GM21423 (cell line): ENCODE data around the gene SMU1.
"Not testable (repeated sequence)": the region's sequence is repeated elsewhere in the genome, so short reads cannot be mapped to it uniquely, and the experiment has no call there.

Experiments
- ATAC-seq: cut with Tn5 transposase; IDR thresholded peaks from one replicate; pipeline ENCODE4 v1.9.1; 2021; ENCODE audit warnings: mild to moderate bottlenecking, moderate library complexity; ENCODE audit not compliant: unreplicated experiment

SMU1 gene

DNA sequence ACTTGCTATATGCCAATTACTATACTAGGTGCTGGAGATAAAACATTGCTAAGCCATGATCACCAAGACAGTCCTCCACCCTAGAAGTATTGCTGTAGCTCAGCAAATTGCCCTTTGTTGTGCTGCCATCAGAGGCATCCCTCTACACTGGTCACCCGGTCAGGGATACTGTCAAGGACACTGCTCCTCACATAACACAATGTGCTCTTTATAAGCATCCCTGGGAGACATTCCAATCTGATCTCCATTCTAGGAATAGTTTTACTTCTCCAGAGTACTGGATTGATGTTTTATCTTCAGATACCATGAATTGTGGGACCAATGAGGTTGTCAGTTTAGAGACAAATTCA is 61.8 kb downstream of the SMU1 start:
- ATAC-seq, result no peak

DNA sequence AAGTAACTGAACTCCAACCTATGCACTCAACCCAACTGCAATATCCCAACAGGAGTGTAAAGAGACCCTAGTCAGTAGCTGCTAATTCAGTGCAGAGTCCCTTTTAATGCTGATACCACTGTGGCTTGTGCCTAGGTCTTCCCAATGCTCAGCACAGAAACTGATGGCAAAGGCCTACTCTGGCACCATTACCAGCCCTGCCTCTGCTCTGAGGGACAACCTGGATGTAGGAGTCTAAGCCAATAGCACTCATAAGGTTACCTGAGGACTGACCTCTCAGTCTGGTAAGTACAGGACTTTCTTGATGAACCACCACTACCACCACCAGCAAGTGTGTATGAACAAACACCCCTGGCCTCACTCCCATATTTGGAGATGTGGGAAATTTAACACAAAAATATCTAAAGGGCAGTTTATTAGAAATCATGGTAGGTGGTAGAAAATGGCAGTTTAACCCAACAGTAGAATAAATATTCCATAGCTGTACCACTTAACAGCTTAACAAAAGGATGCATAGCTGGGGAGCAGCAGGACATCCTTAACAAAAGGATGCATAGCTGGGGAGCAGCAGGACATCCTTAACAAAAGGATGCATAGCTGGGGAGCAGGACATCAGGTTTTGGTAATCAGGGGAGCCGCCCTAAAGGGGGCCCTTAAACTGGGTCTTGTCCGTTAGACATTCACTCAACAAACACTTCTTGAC is 62.4 kb downstream of the SMU1 start:
- no peak for ATAC-seq

DNA sequence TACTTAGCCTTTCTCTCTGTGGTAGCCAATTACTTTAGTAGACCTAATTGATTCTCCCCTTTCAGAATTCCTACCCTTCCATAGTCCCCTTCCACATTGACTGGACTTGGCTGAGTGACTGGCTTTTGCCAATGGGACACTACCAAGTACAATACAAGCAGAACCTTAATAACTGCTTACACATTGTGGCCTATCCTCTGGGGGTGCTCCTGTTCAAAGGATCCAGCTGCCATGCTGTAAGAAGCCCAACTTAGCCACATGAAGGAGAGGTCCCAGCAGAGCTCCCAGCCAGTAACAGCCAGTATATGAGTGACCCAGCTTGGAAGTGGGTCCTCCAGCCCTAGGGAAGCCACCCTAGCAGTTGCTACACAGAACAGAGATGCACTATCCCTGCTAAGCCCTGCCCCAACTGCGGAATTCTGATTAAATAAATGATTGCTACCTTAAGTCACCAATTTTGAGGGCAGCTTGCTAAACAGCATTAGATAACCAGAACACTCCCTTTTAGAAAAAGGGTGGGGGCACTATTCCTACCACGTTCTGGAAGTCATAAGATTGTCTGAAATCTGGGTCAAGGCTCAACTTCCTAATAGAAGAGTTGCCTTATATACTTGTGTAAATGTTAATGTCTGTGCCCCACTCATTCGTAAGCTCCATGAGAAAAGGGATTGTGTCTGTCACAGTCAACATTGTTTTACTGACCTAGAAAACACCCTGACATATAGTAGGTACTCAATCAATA is 64.0 kb downstream of the SMU1 start:
- no peak for ATAC-seq

DNA sequence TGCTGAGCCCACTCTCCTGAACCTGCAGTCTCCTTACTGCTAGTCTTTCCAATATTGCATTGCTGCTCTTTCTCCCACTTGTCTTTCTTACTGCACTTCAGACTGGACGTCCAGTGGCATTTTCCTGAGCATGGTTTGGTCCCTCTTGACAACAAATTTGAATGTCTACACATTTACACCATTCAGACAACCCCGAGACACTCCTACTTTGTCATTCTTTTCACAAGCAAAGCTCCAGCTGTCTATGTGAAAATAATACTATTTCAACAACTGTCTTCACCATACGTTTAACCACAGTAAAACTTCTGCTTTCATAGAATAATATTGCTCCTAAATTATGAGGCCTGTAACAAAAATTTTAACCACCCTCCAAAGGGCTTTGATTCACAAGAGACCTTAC is 64.6 kb downstream of the SMU1 start:
- no peak for ATAC-seq

DNA sequence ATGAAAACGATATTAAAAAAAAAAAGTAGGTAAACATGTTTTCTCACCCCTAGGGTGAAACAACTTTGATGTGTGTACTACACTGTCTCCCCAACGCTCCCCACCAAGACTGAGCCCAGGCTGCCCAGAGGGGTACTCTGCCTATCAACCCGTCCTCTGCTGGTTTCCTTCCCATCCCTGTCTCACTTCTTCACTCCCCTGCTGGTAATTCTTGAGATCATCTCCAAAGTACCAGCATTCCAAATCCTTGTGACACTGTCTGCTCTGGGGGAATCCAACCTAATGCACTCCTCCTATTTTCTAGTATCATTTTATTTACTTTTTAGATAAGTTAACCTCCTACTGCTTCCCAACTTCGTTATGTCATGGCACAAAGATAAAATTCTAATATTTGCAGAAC is 68.7 kb downstream of the SMU1 start:
- ATAC-seq, result no peak

DNA sequence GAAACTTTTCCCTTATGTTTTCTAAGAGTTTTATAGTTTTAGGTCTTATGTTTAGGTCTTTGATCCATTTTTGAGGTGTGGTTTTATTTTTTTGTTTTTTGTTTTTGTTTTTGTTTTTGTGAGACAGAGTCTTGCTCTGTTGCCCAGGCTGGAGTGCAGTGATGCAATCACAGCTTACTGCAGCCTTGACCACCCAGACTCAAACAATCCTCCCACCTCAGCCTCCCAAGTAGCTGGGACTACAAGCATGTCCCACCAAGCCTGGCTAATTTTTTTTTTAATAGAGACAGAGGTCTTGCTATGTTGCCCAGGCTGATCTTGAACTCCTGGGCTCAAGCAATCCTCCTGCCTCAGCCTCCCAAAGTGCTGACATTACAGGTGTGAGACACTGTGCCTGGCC is 71.1 kb downstream of the SMU1 start:
- ATAC-seq, result not testable (repeated sequence)

DNA sequence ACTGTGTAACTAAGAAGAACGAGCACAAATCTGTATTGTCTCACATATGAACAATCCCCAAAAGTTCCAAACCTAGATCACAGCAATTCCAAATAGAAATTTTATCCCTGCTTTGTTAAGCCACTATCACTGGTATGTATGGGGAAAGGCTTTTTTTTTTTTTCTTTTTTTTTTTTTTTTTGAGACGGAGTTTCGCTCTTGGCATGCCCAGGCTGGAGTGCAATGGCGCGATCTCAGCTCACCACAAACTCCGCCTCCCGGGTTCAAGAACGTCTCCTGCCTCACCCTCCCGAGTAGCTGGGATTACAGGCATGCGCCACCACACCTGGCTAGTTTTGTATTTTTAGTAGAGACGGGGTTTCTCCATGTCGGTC is 75.8 kb downstream of the SMU1 start:
- not testable (repeated sequence) for ATAC-seq

DNA sequence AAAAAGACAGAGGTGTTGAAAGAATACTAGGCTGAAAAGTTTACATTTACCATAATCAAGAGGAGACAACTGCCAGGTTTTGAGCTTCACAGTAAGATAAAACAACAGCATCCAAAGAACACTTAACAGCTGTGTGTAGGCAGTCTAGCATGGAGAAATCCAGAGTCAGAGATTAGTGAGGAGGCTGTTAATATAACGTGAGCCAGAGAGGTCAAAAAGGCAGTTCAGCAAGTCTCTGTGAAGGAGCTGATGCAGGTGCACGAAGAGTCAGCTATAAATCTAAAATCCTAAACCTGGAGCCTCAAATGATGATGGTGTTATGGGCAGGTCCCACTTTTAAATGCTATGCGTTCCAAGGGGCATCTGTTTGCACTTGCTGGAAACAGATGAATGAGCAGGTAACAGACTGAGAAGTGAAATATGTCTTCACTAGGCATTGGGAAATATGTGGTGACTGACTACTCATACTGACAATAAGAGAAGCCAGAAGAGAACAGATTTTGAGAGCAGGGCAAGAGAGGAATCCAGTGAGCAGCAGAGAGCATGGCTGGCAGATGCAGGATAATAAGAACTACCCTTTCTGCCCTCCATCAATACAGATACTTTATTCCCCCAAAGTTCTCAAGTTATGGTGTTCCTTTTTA is 83.8 kb downstream of the SMU1 start:
- no peak for ATAC-seq

DNA sequence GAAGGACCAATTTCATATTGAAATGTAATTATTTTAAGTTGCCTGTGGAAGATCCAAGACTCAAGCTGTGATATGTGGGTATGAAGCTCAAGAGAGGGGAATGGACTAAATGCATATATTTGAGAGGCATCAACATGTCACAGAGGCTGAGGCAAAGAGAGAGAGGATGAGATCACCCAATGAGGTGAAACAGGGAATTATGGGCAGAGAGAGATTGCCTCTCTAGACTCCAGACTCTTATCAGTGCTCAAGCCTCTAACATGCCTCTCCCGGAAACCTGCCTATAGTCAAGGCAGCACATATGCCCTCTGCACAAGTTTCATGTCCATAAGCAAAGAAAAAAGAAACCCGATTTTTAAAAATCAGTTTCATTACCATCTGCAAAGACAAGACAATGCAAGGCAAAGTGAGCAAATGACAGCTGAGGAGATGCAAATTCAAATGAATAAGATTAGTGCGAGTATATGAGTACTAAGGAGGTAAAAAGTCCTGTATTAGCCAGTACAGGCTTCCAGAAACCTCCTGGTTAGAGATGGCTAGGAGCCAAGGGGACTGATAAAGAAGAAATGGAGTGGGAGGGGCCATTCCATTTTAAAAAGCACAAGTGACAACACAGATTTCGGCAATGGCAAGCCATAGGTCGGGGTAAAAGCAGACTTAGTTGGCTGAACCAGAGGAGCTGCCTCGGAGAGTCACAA is 84.4 kb downstream of the SMU1 start:
- ATAC-seq, result no peak
